ENCODE data around the gene ZNF106. TPM values are rescaled to one million over a fixed set of nuclear protein-coding genes. Genes with fewer than 3 reads are reported as not detected.

ZNF106 gene
- total RNA-seq, 2 experiments from 2014 or later: 52.9 to 62.7 TPM

- Mint-ChIP-seq H3K4me3 (no peak overlapping the region), H3K36me3 (ENCODE audit: low read depth) (no peaks in the 10 kb centered on the region), H3K4me1 (no peaks in the 10 kb centered on the region), H3K27me3 (no peaks in the 10 kb centered on the region), H3K9me3 (ENCODE audit: low read depth) (no peaks in the 10 kb centered on the region), H3K27ac (no peak overlapping the region)
- ChIA-PET POLR2A (no interaction called here), CTCF (interaction anchor here (1.3 kb wide), 1 partner anchor 71 kb away, joined by 3 read pairs; no protein-coding TSS in a partner anchor)
- ATAC-seq (no peak), DNase-seq (no peak)
- intact Hi-C loops (cut with DNase I, micrococcal nuclease): no loop called here
These were observed 85.0 kb downstream of the ZNF106 start for GRCh38 chr15:42405863-42406482.

GRCh38 chr15:42404461-42405235, 86.3 kb downstream of the ZNF106 start:
- ATAC-seq: no peak
- intact Hi-C loops (cut with DNase I, micrococcal nuclease): no loop called here
- DNase-seq: no peak
- Mint-ChIP-seq H3K4me3 (no peak overlapping the region), H3K36me3 (ENCODE audit: low read depth) (no peaks in the 10 kb centered on the region), H3K27me3 (no peaks in the 10 kb centered on the region), H3K9me3 (ENCODE audit: low read depth) (no peaks in the 10 kb centered on the region), H3K4me1 (no peaks in the 10 kb centered on the region), H3K27ac (no peak overlapping the region)
- ChIA-PET CTCF (interaction anchor here (1.3 kb wide), 1 partner anchor 73 kb away, joined by 3 read pairs; no protein-coding TSS in a partner anchor), POLR2A (no interaction called here)

GRCh38 chr15:42403389-42403788, 87.6 kb downstream of the ZNF106 start:
- H3K9me3 Mint-ChIP-seq (ENCODE audit: low read depth): no peaks in the 10 kb centered on the region
- ChIA-PET POLR2A (interaction anchor here (0.6 kb wide), 1 partner anchor 590 kb away, joined by 3 read pairs; no protein-coding TSS in a partner anchor), CTCF (no interaction called here)
- no peak overlapping the region for H3K27ac Mint-ChIP-seq
- DNase-seq: no peak
- H3K27me3 Mint-ChIP-seq: no peaks in the 10 kb centered on the region
- no peak for ATAC-seq
- intact Hi-C loops (cut with DNase I, micrococcal nuclease): no loop called here
- H3K4me3 Mint-ChIP-seq: no peak overlapping the region
- no peaks in the 10 kb centered on the region for H3K4me1 Mint-ChIP-seq
- H3K36me3 Mint-ChIP-seq (ENCODE audit: low read depth): no peaks in the 10 kb centered on the region

GRCh38 chr15:42402455-42403205, 88.3 kb downstream of the ZNF106 start:
- Mint-ChIP-seq H3K9me3 (ENCODE audit: low read depth) (no peaks in the 10 kb centered on the region), H3K36me3 (ENCODE audit: low read depth) (no peaks in the 10 kb centered on the region), H3K27ac (no peak overlapping the region), H3K4me3 (no peak overlapping the region), H3K27me3 (no peaks in the 10 kb centered on the region), H3K4me1 (no peaks in the 10 kb centered on the region)
- DNase-seq: no peak
- peak; percentile 33 for ATAC-seq
- intact Hi-C loops (cut with DNase I, micrococcal nuclease): no loop called here
- POLR2A ChIA-PET: no interaction called here
- CTCF ChIA-PET: no interaction called here

- peak; percentile 13 for DNase-seq
- no peaks in the 10 kb centered on the region for H3K27me3 Mint-ChIP-seq
- peak overlapping the region; percentile 64 for H3K27ac Mint-ChIP-seq
- H3K4me3 Mint-ChIP-seq: peak overlapping the region; percentile 14
- no peaks in the 10 kb centered on the region for H3K4me1 Mint-ChIP-seq
- ATAC-seq: peak; percentile 53
- ChIA-PET POLR2A (no interaction called here), CTCF (no interaction called here)
- H3K9me3 Mint-ChIP-seq (ENCODE audit: low read depth): no peaks in the 10 kb centered on the region
- no peaks in the 10 kb centered on the region for H3K36me3 Mint-ChIP-seq (ENCODE audit: low read depth)
- intact Hi-C loops (cut with DNase I, micrococcal nuclease): no loop called here
These were observed 89.1 kb downstream of the ZNF106 start for GRCh38 chr15:42401544-42402454.

- ATAC-seq (no peak), DNase-seq (no peak)
- intact Hi-C loops (cut with DNase I, micrococcal nuclease): no loop called here
- Mint-ChIP-seq H3K36me3 (ENCODE audit: low read depth) (no peaks in the 10 kb centered on the region), H3K4me3 (no peak overlapping the region), H3K4me1 (no peaks in the 10 kb centered on the region), H3K27ac (no peak overlapping the region), H3K9me3 (ENCODE audit: low read depth) (no peaks in the 10 kb centered on the region), H3K27me3 (no peaks in the 10 kb centered on the region)
- ChIA-PET CTCF (no interaction called here), POLR2A (no interaction called here)
These were observed 95.1 kb downstream of the ZNF106 start for GRCh38 chr15:42395838-42396237.

- H3K36me3 Mint-ChIP-seq (ENCODE audit: low read depth): no peaks in the 10 kb centered on the region
- CTCF ChIA-PET: no interaction called here
These were observed 96.8 kb downstream of the ZNF106 start for GRCh38 chr15:42394106-42394505.

GRCh38 chr15:42392309-42393024, 98.5 kb downstream of the ZNF106 start:
- Mint-ChIP-seq H3K27ac (no peak overlapping the region), H3K36me3 (ENCODE audit: low read depth) (no peaks in the 10 kb centered on the region), H3K9me3 (ENCODE audit: low read depth) (no peaks in the 10 kb centered on the region), H3K4me1 (no peaks in the 10 kb centered on the region), H3K27me3 (no peaks in the 10 kb centered on the region), H3K4me3 (no peak overlapping the region)
- no peak for DNase-seq
- no peak for ATAC-seq
- intact Hi-C loops (cut with DNase I, micrococcal nuclease): no loop called here
- ChIA-PET POLR2A (no interaction called here), CTCF (interaction anchor here (0.7 kb wide), 1 partner anchor 702 kb away, joined by 3 read pairs; no protein-coding TSS in a partner anchor)

More at GRCh38 chr15:42394106-42394505, 96.8 kb downstream of the ZNF106 start:
- Mint-ChIP-seq H3K27me3 (no peaks in the 10 kb centered on the region), H3K9me3 (ENCODE audit: low read depth) (no peaks in the 10 kb centered on the region), H3K27ac (no peak overlapping the region), H3K4me3 (no peak overlapping the region), H3K4me1 (no peaks in the 10 kb centered on the region)
- intact Hi-C loops (cut with DNase I, micrococcal nuclease): no loop called here
- no peak for DNase-seq
- POLR2A ChIA-PET: no interaction called here
- no peak for ATAC-seq

- ChIA-PET CTCF (interaction anchor here (0.9 kb wide), 1 partner anchor 23 kb away, joined by 3 read pairs; no protein-coding TSS in a partner anchor), POLR2A (no interaction called here)
- Mint-ChIP-seq H3K27me3 (no peaks in the 10 kb centered on the region), H3K4me1 (no peaks in the 10 kb centered on the region), H3K27ac (no peak overlapping the region), H3K4me3 (no peak overlapping the region), H3K9me3 (ENCODE audit: low read depth) (no peaks in the 10 kb centered on the region), H3K36me3 (ENCODE audit: low read depth) (no peaks in the 10 kb centered on the region)
- ATAC-seq: no peak
- DNase-seq: no peak
- intact Hi-C loops (cut with DNase I, micrococcal nuclease): loop anchor here in 1 of 2 experiments (10.0 kb wide), 1 partner anchor 233 kb away; the partner anchor contains the start of gene PLA2G4F
These were observed 103.3 kb downstream of the ZNF106 start for GRCh38 chr15:42387603-42388002.

- ChIA-PET CTCF (interaction anchor here (0.6 to 1.7 kb wide), 6 partner anchors 10 to 300 kb away, joined by 3 to 7 read pairs (median 4); no protein-coding TSS in a partner anchor), POLR2A (no interaction called here)
- no peaks in the 10 kb centered on the region for H3K36me3 Mint-ChIP-seq (ENCODE audit: low read depth)
- H3K27me3 Mint-ChIP-seq: no peaks in the 10 kb centered on the region
- ATAC-seq: no peak
- no peaks in the 10 kb centered on the region for H3K9me3 Mint-ChIP-seq (ENCODE audit: low read depth)
- intact Hi-C loops (cut with DNase I, micrococcal nuclease): loop anchor here in 1 of 2 experiments (10.0 kb wide), 1 partner anchor 231 kb away; the partner anchor contains the start of gene PLA2G4F
- no peak overlapping the region for H3K4me3 Mint-ChIP-seq
- DNase-seq: no peak
- H3K4me1 Mint-ChIP-seq: no peaks in the 10 kb centered on the region
- H3K27ac Mint-ChIP-seq: no peak overlapping the region
These were observed 104.8 kb downstream of the ZNF106 start for GRCh38 chr15:42385980-42386700.

Measured in activated CD4-positive, alpha-beta T cell treated with anti-CD3 and anti-CD28 coated beads for 36 hours (primary cell).